ENCODE results near the gene FBXO2. TPM values are rescaled to one million over a fixed set of nuclear protein-coding genes. Genes with fewer than 3 reads are reported as not detected.

FBXO2 gene
- total and polyA plus RNA-seq, 2 donors (not counting 1 experiment from before 2014, with no cell fraction given), result 0.87 to 2.6 TPM

- Histone ChIP-seq H3K4me2 (ENCODE audit: extremely low read depth, insufficient read depth, low read length) (no peak overlapping the region), H2AFZ (ENCODE audit: low read length) (no peak overlapping the region), H3K27me3 (ENCODE audit: control insufficient read depth, insufficient read depth, low read length) (peaks cover 38% of the 10 kb centered on the region), H3K9ac (ENCODE audit: insufficient read depth, low read length) (no peak overlapping the region), H3K9me3 (ENCODE audit: control insufficient read depth, insufficient read depth, low read depth, low read length) (no peaks in the 10 kb centered on the region), H3K79me2 (ENCODE audit: control insufficient read depth, insufficient read depth, low read length) (no peaks in the 10 kb centered on the region), H3K36me3 (ENCODE audit: control insufficient read depth, insufficient read depth, low read length) (no peaks in the 10 kb centered on the region), H4K20me1 (ENCODE audit: control insufficient read depth, extremely low read depth, insufficient read depth, low read length) (no peaks in the 10 kb centered on the region), H3K4me1 (ENCODE audit: control insufficient read depth, extremely low read depth, insufficient read depth, low read length) (peaks cover 8% of the 10 kb centered on the region), H3K4me3 (replicated peaks in 1 of 4; ENCODE audit: control extremely low read depth in 1 of 4, insufficient read depth in 1 of 4, low read depth in 3 of 4, low read length in 4 of 4) (no peak overlapping the region), H3K27ac (ENCODE audit: insufficient read depth, low read length) (no peak overlapping the region)
- DNase-seq (ENCODE audit: low read depth in 2 of 2), result no peak
- TF ChIP-seq EZH2 (IDR thresholded peaks at IDR 0.05; ENCODE audit: low read length, missing control alignments), result peak; percentile 44
- no peak for TF ChIP-seq CTCF (conservative IDR thresholded peaks at IDR 0.05 in 1 of 2, IDR thresholded peaks at IDR 0.05 in 1 of 2; ENCODE audit: low read depth in 1 of 2, low read length in 2 of 2)
Observed at GRCh38 chr1:11693917-11694316, 39.7 kb upstream of the FBXO2 start.

- H3K4me2 ChIP-seq (ENCODE audit: extremely low read depth, insufficient read depth, low read length), result peak overlapping the region; percentile 32
- H3K27me3 ChIP-seq (ENCODE audit: control insufficient read depth, insufficient read depth, low read length), result peaks cover 40% of the 10 kb centered on the region
- no peak overlapping the region for H3K9ac ChIP-seq (ENCODE audit: insufficient read depth, low read length)
- peaks cover 8% of the 10 kb centered on the region for H3K4me1 ChIP-seq (ENCODE audit: control insufficient read depth, extremely low read depth, insufficient read depth, low read length)
- H4K20me1 ChIP-seq (ENCODE audit: control insufficient read depth, extremely low read depth, insufficient read depth, low read length), result no peaks in the 10 kb centered on the region
- H3K79me2 ChIP-seq (ENCODE audit: control insufficient read depth, insufficient read depth, low read length), result no peaks in the 10 kb centered on the region
- no peak overlapping the region for H2AFZ ChIP-seq (ENCODE audit: low read length)
- H3K9me3 ChIP-seq (ENCODE audit: control insufficient read depth, insufficient read depth, low read depth, low read length), result no peaks in the 10 kb centered on the region
- no peak overlapping the region for H3K4me3 ChIP-seq (replicated peaks in 1 of 4; ENCODE audit: control extremely low read depth in 1 of 4, insufficient read depth in 1 of 4, low read depth in 3 of 4, low read length in 4 of 4)
- TF ChIP-seq EZH2 (IDR thresholded peaks at IDR 0.05; ENCODE audit: low read length, missing control alignments) (no peak), CTCF (conservative IDR thresholded peaks at IDR 0.05 in 1 of 2, IDR thresholded peaks at IDR 0.05 in 1 of 2; ENCODE audit: low read depth in 1 of 2, low read length in 2 of 2) (no peak)
- H3K27ac ChIP-seq (ENCODE audit: insufficient read depth, low read length), result no peak overlapping the region
- H3K36me3 ChIP-seq (ENCODE audit: control insufficient read depth, insufficient read depth, low read length), result no peaks in the 10 kb centered on the region
- DNase-seq (ENCODE audit: low read depth in 2 of 2), result peak; percentile 73 to 87
Observed at GRCh38 chr1:11693024-11693590, 38.9 kb upstream of the FBXO2 start.

GRCh38 chr1:11691928-11692711, 37.9 kb upstream of the FBXO2 start:
- Histone ChIP-seq H3K4me2 (ENCODE audit: extremely low read depth, insufficient read depth, low read length) (peak overlapping the region; percentile 25), H3K36me3 (ENCODE audit: control insufficient read depth, insufficient read depth, low read length) (no peaks in the 10 kb centered on the region), H3K9me3 (ENCODE audit: control insufficient read depth, insufficient read depth, low read depth, low read length) (no peaks in the 10 kb centered on the region), H3K79me2 (ENCODE audit: control insufficient read depth, insufficient read depth, low read length) (no peaks in the 10 kb centered on the region), H3K4me3 (replicated peaks in 1 of 4; ENCODE audit: control extremely low read depth in 1 of 4, insufficient read depth in 1 of 4, low read depth in 3 of 4, low read length in 4 of 4) (no peak overlapping the region), H3K27ac (ENCODE audit: insufficient read depth, low read length) (no peak overlapping the region), H4K20me1 (ENCODE audit: control insufficient read depth, extremely low read depth, insufficient read depth, low read length) (no peaks in the 10 kb centered on the region), H3K9ac (ENCODE audit: insufficient read depth, low read length) (no peak overlapping the region), H3K4me1 (ENCODE audit: control insufficient read depth, extremely low read depth, insufficient read depth, low read length) (peaks cover 8% of the 10 kb centered on the region), H2AFZ (ENCODE audit: low read length) (no peak overlapping the region), H3K27me3 (ENCODE audit: control insufficient read depth, insufficient read depth, low read length) (peaks cover 40% of the 10 kb centered on the region)
- TF ChIP-seq EZH2 (IDR thresholded peaks at IDR 0.05; ENCODE audit: low read length, missing control alignments) (peak; percentile 97), CTCF (conservative IDR thresholded peaks at IDR 0.05 in 1 of 2, IDR thresholded peaks at IDR 0.05 in 1 of 2; ENCODE audit: low read depth in 1 of 2, low read length in 2 of 2) (no peak)
- DNase-seq (ENCODE audit: low read depth in 2 of 2), result no peak

Measured in fibroblast of lung (primary cell).